ENCODE measurements around the gene NIPBL. TPM values are rescaled to one million over a fixed set of nuclear protein-coding genes. Genes with fewer than 3 reads are reported as not detected.

Gene NIPBL
- total RNA-seq, 1 experiment from 2014 or later, result 48.1 TPM

- no peak overlapping the region for H3K4me3 ChIP-seq (ENCODE audit: low read depth, low read length)
- no peaks in the 10 kb centered on the region for H3K9me3 ChIP-seq
- Mint-ChIP-seq H3K27me3 (ENCODE audit: insufficient read depth, unreplicated experiment) (no peaks in the 10 kb centered on the region), H3K9me3 (ENCODE audit: unreplicated experiment) (no peaks in the 10 kb centered on the region), H3K4me1 (ENCODE audit: low read depth, unreplicated experiment) (no peaks in the 10 kb centered on the region), H3K36me3 (ENCODE audit: insufficient read depth, unreplicated experiment) (peaks cover 20% of the 10 kb centered on the region), H3K27ac (ENCODE audit: unreplicated experiment) (no peak overlapping the region), H3K4me3 (ENCODE audit: unreplicated experiment) (no peak overlapping the region)
- TF ChIP-seq CTCF (IDR thresholded peaks at IDR 0.05; ENCODE audit: insufficient read depth in 1 of 2, low read depth in 1 of 2, low read length in 1 of 2, severe bottlenecking in 1 of 2, unreplicated experiment in 1 of 2), result no peak
- no peaks in the 10 kb centered on the region for H3K27me3 ChIP-seq (replicated peaks; ENCODE audit: control insufficient read depth, insufficient read depth, low read length)
- no peak for DNase-seq
- H3K36me3 ChIP-seq (ENCODE audit: control insufficient read depth, insufficient read depth, low read length), result peaks cover 1% of the 10 kb centered on the region; the same call in 1 of the 2 replicates
- ChIA-PET CTCF (no interaction called here), POLR2A (no interaction called here)
- intact Hi-C loops (cut with micrococcal nuclease; ENCODE audit: unreplicated experiment), result loop anchor here (10.0 kb wide), 1 partner anchor 159 kb away; no protein-coding TSS in a partner anchor
- BruUV-seq (replicated peaks), result no TSS peak
- no peaks in the 10 kb centered on the region for H3K4me1 ChIP-seq
Observed at GRCh38 chr5:37045703-37046102, 169.1 kb downstream of the NIPBL start.

GRCh38 chr5:37047947-37048346 lies 171.4 kb downstream of the NIPBL start:
- H3K4me3 Mint-ChIP-seq (ENCODE audit: unreplicated experiment), result no peak overlapping the region
- Histone ChIP-seq H3K36me3 (ENCODE audit: control insufficient read depth, insufficient read depth, low read length) (peaks cover 3% of the 10 kb centered on the region; the same call in 1 of the 2 replicates), H3K9me3 (no peaks in the 10 kb centered on the region), H3K4me3 (ENCODE audit: low read depth, low read length) (no peak overlapping the region), H3K27me3 (replicated peaks; ENCODE audit: control insufficient read depth, insufficient read depth, low read length) (no peaks in the 10 kb centered on the region), H3K4me1 (no peaks in the 10 kb centered on the region)
- peaks cover 22% of the 10 kb centered on the region for H3K36me3 Mint-ChIP-seq (ENCODE audit: insufficient read depth, unreplicated experiment)
- no peak for DNase-seq
- POLR2A ChIA-PET, result no interaction called here
- no peaks in the 10 kb centered on the region for H3K9me3 Mint-ChIP-seq (ENCODE audit: unreplicated experiment)
- TF ChIP-seq CTCF (IDR thresholded peaks at IDR 0.05; ENCODE audit: insufficient read depth in 1 of 2, low read depth in 1 of 2, low read length in 1 of 2, severe bottlenecking in 1 of 2, unreplicated experiment in 1 of 2), result no peak
- no peak overlapping the region for H3K27ac Mint-ChIP-seq (ENCODE audit: unreplicated experiment)
- no peaks in the 10 kb centered on the region for H3K27me3 Mint-ChIP-seq (ENCODE audit: insufficient read depth, unreplicated experiment)
- no peaks in the 10 kb centered on the region for H3K4me1 Mint-ChIP-seq (ENCODE audit: low read depth, unreplicated experiment)
- no TSS peak for BruUV-seq (replicated peaks)
- intact Hi-C loops (cut with micrococcal nuclease; ENCODE audit: unreplicated experiment), result loop anchor here (10.0 kb wide), 1 partner anchor 157 kb away; no protein-coding TSS in a partner anchor
- CTCF ChIA-PET, result no interaction called here

- no TSS peak for BruUV-seq (replicated peaks)
- POLR2A ChIA-PET, result no interaction called here
- CTCF ChIA-PET, result no interaction called here
- peaks cover 6% of the 10 kb centered on the region for H3K4me1 Mint-ChIP-seq (ENCODE audit: low read depth, unreplicated experiment)
- DNase-seq, result no peak
- intact Hi-C loops (cut with micrococcal nuclease; ENCODE audit: unreplicated experiment), result no loop called here
- Histone ChIP-seq H3K4me3 (ENCODE audit: low read depth, low read length) (no peak overlapping the region), H3K9me3 (no peaks in the 10 kb centered on the region), H3K36me3 (ENCODE audit: control insufficient read depth, insufficient read depth, low read length) (0 out of 2 replicates have a peak, but pooled peaks cover 3% of the 10 kb centered on the region), H3K27me3 (replicated peaks; ENCODE audit: control insufficient read depth, insufficient read depth, low read length) (no peaks in the 10 kb centered on the region), H3K4me1 (no peaks in the 10 kb centered on the region)
- H3K4me3 Mint-ChIP-seq (ENCODE audit: unreplicated experiment), result no peak overlapping the region
- no peak overlapping the region for H3K27ac Mint-ChIP-seq (ENCODE audit: unreplicated experiment)
- no peaks in the 10 kb centered on the region for H3K27me3 Mint-ChIP-seq (ENCODE audit: insufficient read depth, unreplicated experiment)
- H3K9me3 Mint-ChIP-seq (ENCODE audit: unreplicated experiment), result no peaks in the 10 kb centered on the region
- TF ChIP-seq CTCF (IDR thresholded peaks at IDR 0.05; ENCODE audit: insufficient read depth in 1 of 2, low read depth in 1 of 2, low read length in 1 of 2, severe bottlenecking in 1 of 2, unreplicated experiment in 1 of 2), result no peak
- H3K36me3 Mint-ChIP-seq (ENCODE audit: insufficient read depth, unreplicated experiment), result peaks cover 45% of the 10 kb centered on the region
Observed at GRCh38 chr5:37054391-37054790, 177.8 kb downstream of the NIPBL start.

Measured in Caco-2 (cell line).